Endothelial cell of umbilical vein (primary cell): ENCODE data around the gene TSPOAP1.

Experiments
- CTCF ChIP-seq, 2 donors: IDR thresholded peaks; 1 replicate in 1 of 2; 2 replicates in 1 of 2; pipeline ENCODE4 v1.5.1; 2011; ENCODE audit warnings: low read length in 2 of 2, mild to moderate bottlenecking in 2 of 2, moderate library complexity in 2 of 2, control low read depth in 1 of 2, inconsistent platforms in 1 of 2, low read depth in 1 of 2; ENCODE audit not compliant: insufficient read depth in 1 of 2; ENCODE audit errors: extremely low read depth in 1 of 2
- EZH2 ChIP-seq: IDR thresholded peaks from 2 replicates; pipeline ENCODE4 v1.6.1; 2012; ENCODE audit warnings: borderline replicate concordance, low read depth, mild to moderate bottlenecking, moderate library complexity, low read length, inconsistent platforms; ENCODE audit not compliant: severe bottlenecking
- JUN ChIP-seq: IDR thresholded peaks from 2 replicates; pipeline ENCODE4 v1.6.1; 2011; ENCODE audit warnings: borderline replicate concordance, low read depth; ENCODE audit not compliant: insufficient read length, insufficient read depth
- POLR2A ChIP-seq: IDR thresholded peaks from 2 replicates; pipeline ENCODE4 v1.6.1; 2012; ENCODE audit warnings: low read depth, mild to moderate bottlenecking, control low read depth, low read length

- no peak for TF ChIP-seq CTCF (IDR thresholded peaks at IDR 0.05; ENCODE audit: extremely low read depth in 1 of 2, insufficient read depth in 1 of 2, low read depth in 1 of 2, low read length in 2 of 2)
- no peak for TF ChIP-seq JUN
- TF ChIP-seq EZH2 = no peak
- no peak for TF ChIP-seq POLR2A
Measured at GRCh38 chr17:58265902-58266875, 62.4 kb downstream of the TSPOAP1 start.
